MM.1S (cell line): ENCODE data around the gene PSIP1.

Experiments used
- DNase-seq: peaks from one replicate; pipeline ENCODE4 v3.0.0-alpha.2; 2015
- H2AFZ ChIP-seq: fragments of 300-600 bp; sonication (generic); 2 replicates; pipeline ENCODE4 v1.6.0; 2016; ENCODE audit warnings: antibody characterized with exemption, low read length
- H3F3A ChIP-seq: fragments of 300-600 bp; sonication (generic); 2 replicates; pipeline ENCODE4 v1.6.1; 2016; ENCODE audit warnings: mild to moderate bottlenecking, antibody characterized with exemption, low read length, moderate library complexity, mixed read lengths; ENCODE audit not compliant: insufficient read depth
- H3K27ac ChIP-seq: fragments of 300-600 bp; sonication (generic); 2 replicates; pipeline ENCODE4 v1.5.1; 2016; ENCODE audit warnings: mild to moderate bottlenecking, low read length
- H3K27me3 ChIP-seq: fragments of 300-600 bp; sonication (generic); replicated peaks from 2 replicates; pipeline ENCODE4 v1.6.0; 2016; ENCODE audit warnings: low read length; ENCODE audit not compliant: insufficient read depth
- H3K36me3 ChIP-seq: fragments of 300-600 bp; sonication (generic); replicated peaks from 2 replicates; pipeline ENCODE4 v1.6.1; 2016; ENCODE audit warnings: mild to moderate bottlenecking, low read length, mixed read lengths; ENCODE audit not compliant: insufficient read depth
- H3K4me1 ChIP-seq: fragments of 300-600 bp; sonication (generic); 2 replicates; pipeline ENCODE4 v1.6.1; 2016; ENCODE audit warnings: low read length, mixed read lengths
- H3K4me2 ChIP-seq: fragments of 300-600 bp; sonication (generic); 2 replicates; pipeline ENCODE4 v1.6.0; 2016; ENCODE audit warnings: low read depth, low read length
- H3K4me3 ChIP-seq: fragments of 300-600 bp; sonication (generic); 2 replicates; pipeline ENCODE4 v1.5.1; 2016; ENCODE audit warnings: low read length, mixed read lengths
- H3K79me2 ChIP-seq: fragments of 300-600 bp; sonication (generic); 2 replicates; pipeline ENCODE4 v1.6.1; 2016; ENCODE audit warnings: mixed run types, low read length, mixed read lengths
- H3K9ac ChIP-seq: fragments of 300-600 bp; sonication (generic); 2 replicates; pipeline ENCODE4 v1.6.1; 2016; ENCODE audit warnings: low read length, mixed read lengths
- H3K9me2 ChIP-seq: fragments of 300-600 bp; sonication (generic); replicated peaks from 2 replicates; pipeline ENCODE4 v1.6.1; 2016; ENCODE audit warnings: mild to moderate bottlenecking, low read length, mixed read lengths; ENCODE audit not compliant: insufficient read depth
- H3K9me3 ChIP-seq: fragments of 300-600 bp; sonication (generic); replicated peaks from 2 replicates; pipeline ENCODE4 v1.6.1; 2016; ENCODE audit warnings: mild to moderate bottlenecking, low read length, mixed read lengths; ENCODE audit not compliant: insufficient read depth
- H4K20me1 ChIP-seq: fragments of 300-600 bp; sonication (generic); 2 replicates; pipeline ENCODE4 v1.6.1; 2016; ENCODE audit warnings: mild to moderate bottlenecking, low read length, moderate library complexity, mixed read lengths; ENCODE audit not compliant: insufficient read depth
- EZH2 ChIP-seq: fragments of 300-600 bp; sonication (generic); optimal IDR thresholded peaks from 2 replicates; pipeline ENCODE3; 2017; ENCODE audit warnings: low read depth, mild to moderate bottlenecking, antibody characterized with exemption, low read length, mixed read lengths
- EZH2phosphoT487 ChIP-seq: fragments of 300-600 bp; sonication (generic); IDR thresholded peaks from 2 replicates; pipeline ENCODE4 v1.6.1; 2018; ENCODE audit warnings: antibody characterized with exemption, low read length
- TF ChIP-seq, protein P1 (sequence below): fragments of 300-600 bp; sonication (generic); IDR thresholded peaks from 2 replicates; pipeline ENCODE4 v1.5.1; 2016; ENCODE audit warnings: antibody characterized with exemption, low read length, mixed read lengths

The PSIP1 gene

DNA sequence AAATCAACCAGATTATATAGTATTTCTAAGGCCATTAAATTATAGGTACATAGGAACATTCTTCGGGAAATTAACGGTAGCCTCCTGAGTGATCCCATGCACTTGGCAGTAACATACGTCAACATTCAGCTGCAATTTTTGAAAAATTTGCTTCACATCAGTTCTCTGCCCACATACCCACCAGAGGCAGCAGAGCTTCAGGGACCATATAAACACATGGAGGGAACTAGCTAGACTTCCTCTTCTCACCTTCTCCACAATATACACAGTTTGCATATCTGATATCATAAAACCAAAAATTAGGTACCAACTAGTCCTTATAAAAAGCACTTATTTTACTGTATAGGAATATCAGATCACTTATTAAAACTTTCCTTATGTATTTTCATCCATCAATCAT lies 4.8 kb downstream of the PSIP1 start:
- Histone ChIP-seq H3K27ac (no peak overlapping the region), H4K20me1 (no peaks in the 10 kb centered on the region), H3K4me1 (no peaks in the 10 kb centered on the region), H3K9me2 (no peaks in the 10 kb centered on the region), H2AFZ (no peak overlapping the region), H3K4me3 (no peak overlapping the region), H3K36me3 (no peaks in the 10 kb centered on the region; the same call in none of the 2 replicates), H3K9ac (no peak overlapping the region), H3K79me2 (peaks cover 38% of the 10 kb centered on the region), H3F3A (0 out of 2 replicates have a peak, but pooled peaks cover under 1% of the 10 kb centered on the region), H3K9me3 (no peaks in the 10 kb centered on the region), H3K4me2 (no peak overlapping the region), H3K27me3 (no peaks in the 10 kb centered on the region)
- DNase-seq: no peak
- TF ChIP-seq EZH2phosphoT487 (no peak), EZH2 (no peak)
- TF ChIP-seq, protein P1, sequence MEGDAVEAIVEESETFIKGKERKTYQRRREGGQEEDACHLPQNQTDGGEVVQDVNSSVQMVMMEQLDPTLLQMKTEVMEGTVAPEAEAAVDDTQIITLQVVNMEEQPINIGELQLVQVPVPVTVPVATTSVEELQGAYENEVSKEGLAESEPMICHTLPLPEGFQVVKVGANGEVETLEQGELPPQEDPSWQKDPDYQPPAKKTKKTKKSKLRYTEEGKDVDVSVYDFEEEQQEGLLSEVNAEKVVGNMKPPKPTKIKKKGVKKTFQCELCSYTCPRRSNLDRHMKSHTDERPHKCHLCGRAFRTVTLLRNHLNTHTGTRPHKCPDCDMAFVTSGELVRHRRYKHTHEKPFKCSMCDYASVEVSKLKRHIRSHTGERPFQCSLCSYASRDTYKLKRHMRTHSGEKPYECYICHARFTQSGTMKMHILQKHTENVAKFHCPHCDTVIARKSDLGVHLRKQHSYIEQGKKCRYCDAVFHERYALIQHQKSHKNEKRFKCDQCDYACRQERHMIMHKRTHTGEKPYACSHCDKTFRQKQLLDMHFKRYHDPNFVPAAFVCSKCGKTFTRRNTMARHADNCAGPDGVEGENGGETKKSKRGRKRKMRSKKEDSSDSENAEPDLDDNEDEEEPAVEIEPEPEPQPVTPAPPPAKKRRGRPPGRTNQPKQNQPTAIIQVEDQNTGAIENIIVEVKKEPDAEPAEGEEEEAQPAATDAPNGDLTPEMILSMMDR: no peak

DNA sequence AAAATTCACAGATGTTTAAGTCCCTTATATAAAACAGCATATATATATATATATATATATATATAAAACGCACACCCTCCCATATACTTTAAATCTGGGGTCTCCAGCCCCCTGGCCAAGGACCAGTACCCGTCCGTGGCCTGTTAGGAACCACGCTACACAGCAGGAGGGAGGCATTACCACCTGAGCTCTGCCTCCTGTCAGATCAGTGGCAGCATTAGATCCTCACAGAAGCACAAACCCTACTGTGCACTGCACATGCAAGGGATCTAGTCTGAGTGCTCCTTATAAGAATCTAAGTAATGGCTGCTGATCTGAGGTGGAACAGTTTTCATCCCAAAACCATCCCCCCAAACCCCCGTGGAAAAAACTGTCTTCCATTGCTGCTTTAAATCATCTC lies 9.0 kb downstream of the PSIP1 start:
- Histone ChIP-seq H3K4me3 (no peak overlapping the region), H3F3A (no peaks in the 10 kb centered on the region), H3K27me3 (no peaks in the 10 kb centered on the region), H2AFZ (no peak overlapping the region), H3K27ac (no peak overlapping the region), H3K9ac (no peak overlapping the region), H4K20me1 (no peaks in the 10 kb centered on the region), H3K79me2 (peaks cover 16% of the 10 kb centered on the region), H3K4me2 (no peak overlapping the region), H3K9me3 (no peaks in the 10 kb centered on the region), H3K4me1 (no peaks in the 10 kb centered on the region), H3K9me2 (no peaks in the 10 kb centered on the region), H3K36me3 (no peaks in the 10 kb centered on the region; the same call in none of the 2 replicates)
- no peak for DNase-seq
- TF ChIP-seq, protein P1: no peak
- TF ChIP-seq EZH2phosphoT487 (no peak), EZH2 (no peak)

DNA sequence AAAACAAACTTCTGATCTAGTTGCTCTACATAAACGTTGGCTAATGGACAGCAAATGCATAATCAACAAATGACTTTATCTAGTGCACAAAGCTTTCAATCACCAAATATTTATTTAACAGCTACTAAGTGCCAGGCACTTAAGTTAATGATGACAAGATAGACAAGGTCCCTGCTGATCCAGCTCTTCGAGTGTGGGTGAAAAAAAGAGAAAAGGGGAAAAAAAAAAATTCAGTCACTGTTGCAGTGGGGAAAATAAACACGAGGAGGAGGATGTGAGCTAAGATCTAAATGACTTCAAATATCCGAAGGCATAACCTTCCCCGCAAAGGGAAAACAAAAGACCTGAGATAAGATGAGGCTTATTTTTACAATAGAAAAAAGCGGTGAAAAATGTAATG lies 9.6 kb downstream of the PSIP1 start:
- peaks cover 13% of the 10 kb centered on the region for H3K79me2 ChIP-seq

More for the DNA sequence above, 9.6 kb downstream of the PSIP1 start:
- TF ChIP-seq EZH2: no peak
- TF ChIP-seq, protein P1: no peak
- TF ChIP-seq EZH2phosphoT487: no peak
- Histone ChIP-seq H3K27ac (no peak overlapping the region), H3F3A (no peaks in the 10 kb centered on the region), H3K9me2 (no peaks in the 10 kb centered on the region), H3K9ac (no peak overlapping the region), H3K36me3 (no peaks in the 10 kb centered on the region; the same call in 1 of the 2 replicates), H3K4me3 (no peak overlapping the region), H3K9me3 (no peaks in the 10 kb centered on the region), H2AFZ (no peak overlapping the region), H3K4me1 (no peaks in the 10 kb centered on the region), H4K20me1 (no peaks in the 10 kb centered on the region), H3K4me2 (no peak overlapping the region), H3K27me3 (no peaks in the 10 kb centered on the region)
- no peak for DNase-seq
